Adipocyte (in vitro differentiated cells): ENCODE data around the gene SRR.

Experiments
- DNase-seq: peaks from one replicate; pipeline ENCODE4 v3.0.0-alpha.2; 2015; ENCODE audit warnings: low read depth
- H3K27me3 ChIP-seq: replicated peaks from 2 replicates; pipeline ENCODE4 v1.7.0; 2013; ENCODE audit warnings: mild to moderate bottlenecking, low read length, moderate library complexity; ENCODE audit not compliant: control insufficient read depth, insufficient read depth
- H3K36me3 ChIP-seq: 2 replicates; pipeline ENCODE4 v1.7.0; 2013; ENCODE audit warnings: low read length, mild to moderate bottlenecking, moderate library complexity; ENCODE audit not compliant: control insufficient read depth, insufficient read depth, severe bottlenecking
- H3K4me1 ChIP-seq: 2 replicates; pipeline ENCODE4 v1.7.0; 2013; ENCODE audit warnings: mild to moderate bottlenecking, low read length, moderate library complexity; ENCODE audit not compliant: control insufficient read depth, insufficient read depth
- H3K4me3 ChIP-seq: 2 replicates; pipeline ENCODE4 v1.7.0; 2013; ENCODE audit warnings: mild to moderate bottlenecking, low read length, moderate library complexity
- H3K9ac ChIP-seq: 2 replicates; pipeline ENCODE4 v1.7.0; 2013; ENCODE audit warnings: mild to moderate bottlenecking, low read length, moderate library complexity
- H3K9me3 ChIP-seq: 2 replicates; pipeline ENCODE4 v1.7.0; 2013; ENCODE audit warnings: mild to moderate bottlenecking, low read length, moderate library complexity; ENCODE audit not compliant: control insufficient read depth

The SRR gene

DNA sequence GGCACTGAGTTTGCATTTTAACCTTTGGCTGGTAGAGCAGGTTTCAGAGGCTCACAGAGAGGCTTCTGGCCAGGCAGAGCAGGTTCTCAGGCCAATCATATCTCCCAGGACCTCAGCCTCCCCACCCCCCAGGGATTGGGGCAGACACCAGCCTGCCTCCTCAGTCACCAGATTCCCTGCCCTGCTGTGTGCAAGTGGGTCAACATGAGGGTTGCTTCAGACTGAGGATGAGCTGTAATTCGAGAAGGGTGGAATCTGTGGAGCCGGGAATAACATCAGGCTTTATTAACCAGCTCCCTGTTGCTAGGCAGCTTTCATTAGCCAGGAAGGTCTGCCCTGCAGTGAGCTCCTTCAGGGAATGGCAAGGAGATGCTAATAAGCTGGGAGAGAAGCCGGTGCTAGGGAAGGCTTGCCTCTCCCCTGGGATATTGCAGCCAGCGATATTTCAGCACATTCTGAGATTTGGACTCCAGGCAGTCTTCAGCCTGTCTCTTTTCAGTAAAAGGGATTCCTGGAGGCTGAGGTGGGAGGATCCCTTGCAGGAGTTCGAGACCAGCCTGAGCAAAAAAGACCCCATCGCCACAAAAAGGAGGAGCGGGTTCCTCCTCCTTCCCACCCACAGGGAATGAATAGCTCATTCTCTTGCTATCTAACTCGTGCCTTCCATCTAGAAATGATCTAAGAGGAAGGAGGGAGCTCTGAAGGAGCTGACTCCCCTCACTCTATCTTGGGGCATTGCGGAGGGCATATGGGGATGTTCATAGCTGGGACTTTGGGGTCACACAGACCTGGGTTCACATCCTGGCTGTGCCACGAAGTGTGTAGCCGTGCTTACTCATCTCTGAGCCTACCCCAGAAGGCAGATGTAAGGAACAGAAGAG is 44.3 kb downstream of the SRR start:
- peak; percentile 76 for DNase-seq
- Histone ChIP-seq H3K4me3 (no peak overlapping the region), H3K4me1 (peaks cover 17% of the 10 kb centered on the region), H3K9me3 (no peaks in the 10 kb centered on the region), H3K9ac (peak overlapping the region; percentile 16), H3K36me3 (no peaks in the 10 kb centered on the region), H3K27me3 (no peaks in the 10 kb centered on the region)

DNA sequence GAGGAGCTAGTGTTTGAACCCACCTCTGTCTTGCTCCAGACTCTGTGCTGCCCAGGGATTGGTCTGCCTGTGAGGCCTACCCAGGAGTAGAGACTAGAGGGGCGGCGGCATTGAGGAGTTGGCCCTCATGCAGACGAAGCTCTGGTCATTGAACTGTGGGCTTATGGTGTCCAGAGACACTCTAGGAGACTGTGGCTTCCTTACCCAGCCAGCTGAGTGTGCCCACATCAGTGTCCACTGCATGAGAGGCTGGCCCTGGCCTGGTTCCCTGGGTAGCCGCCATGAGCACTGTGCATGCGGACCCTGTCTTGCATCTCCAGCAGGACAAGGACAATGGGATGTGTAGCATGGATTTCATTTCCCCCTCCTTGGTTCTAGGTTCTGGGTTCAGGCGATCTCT is 47.5 kb downstream of the SRR start:
- no peaks in the 10 kb centered on the region for H3K27me3 ChIP-seq
- no peaks in the 10 kb centered on the region for H3K36me3 ChIP-seq
- DNase-seq = no peak
- H3K9me3 ChIP-seq = no peaks in the 10 kb centered on the region
- no peak overlapping the region for H3K4me3 ChIP-seq
- H3K9ac ChIP-seq = no peak overlapping the region
- H3K4me1 ChIP-seq = peaks cover 16% of the 10 kb centered on the region

DNA sequence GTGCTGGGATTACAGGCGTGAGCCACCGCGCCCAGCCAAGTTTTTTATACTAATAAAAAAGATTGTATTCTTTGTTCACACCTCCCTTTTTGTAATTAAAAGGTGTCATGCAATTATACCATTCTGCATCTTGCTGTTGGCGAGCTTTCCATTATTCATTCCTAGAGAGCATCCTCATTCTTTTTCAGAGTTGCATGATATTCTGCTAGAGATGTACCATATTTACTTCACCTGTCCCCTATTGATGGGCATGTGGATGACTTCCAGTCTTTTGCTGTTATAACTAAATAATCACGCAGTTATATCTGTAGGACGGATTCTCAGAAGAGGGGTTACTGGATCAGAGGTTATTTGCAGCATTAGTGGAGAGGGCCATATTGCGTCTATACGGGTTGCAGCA is 50.6 kb downstream of the SRR start:
- Histone ChIP-seq H3K27me3 (no peaks in the 10 kb centered on the region), H3K4me1 (peaks cover 4% of the 10 kb centered on the region), H3K9me3 (no peaks in the 10 kb centered on the region), H3K36me3 (no peaks in the 10 kb centered on the region), H3K4me3 (no peak overlapping the region), H3K9ac (no peak overlapping the region)
- DNase-seq = no peak

DNA sequence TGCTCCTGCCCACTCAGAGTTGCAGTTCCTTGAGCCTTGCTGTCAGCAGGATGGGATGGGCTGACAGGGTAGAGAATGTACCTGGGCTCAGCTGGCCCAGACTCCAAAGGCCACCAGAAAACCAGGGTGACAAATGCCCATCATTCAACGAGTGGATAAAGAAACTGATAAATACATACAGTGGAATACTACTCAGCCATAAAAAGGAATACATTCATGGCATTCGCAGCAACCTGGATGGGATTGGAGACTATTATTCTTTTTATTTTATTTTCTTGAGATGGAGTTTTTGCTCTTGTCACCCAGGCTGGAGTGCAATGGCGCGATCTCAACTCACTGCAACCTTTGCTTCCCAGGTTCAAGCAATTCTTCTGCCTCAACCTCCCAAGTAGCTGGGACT is 53.5 kb downstream of the SRR start:
- Histone ChIP-seq H3K9me3 (no peaks in the 10 kb centered on the region), H3K4me1 (peaks cover 9% of the 10 kb centered on the region), H3K36me3 (no peaks in the 10 kb centered on the region)

DNA sequence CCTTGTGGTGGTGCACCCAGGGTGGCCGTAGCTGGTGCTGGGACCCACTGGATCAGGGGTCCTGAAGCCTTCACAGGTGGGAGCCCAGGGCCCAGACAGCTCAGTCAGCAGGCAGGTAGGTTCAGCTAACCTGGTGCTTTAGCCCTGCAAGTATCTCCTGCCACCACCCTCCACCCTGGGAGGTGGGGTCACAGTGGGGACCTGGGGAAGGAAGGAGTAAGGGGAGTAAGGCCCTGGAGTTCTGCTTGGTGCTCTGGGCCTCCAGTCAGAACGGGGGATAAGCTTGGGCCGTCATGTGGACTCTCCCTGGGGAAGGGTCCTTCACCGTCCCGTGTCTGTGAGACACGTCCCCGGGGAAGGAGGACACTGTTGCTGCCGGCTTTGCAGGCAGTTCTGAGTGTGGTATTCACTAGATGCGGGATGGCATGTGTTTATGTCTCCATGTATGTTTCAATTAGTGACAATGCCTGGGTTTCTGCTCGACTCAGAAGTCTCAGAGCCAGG is 54.2 kb downstream of the SRR start:
- H3K9ac ChIP-seq = no peak overlapping the region
- no peak for DNase-seq
- H3K4me3 ChIP-seq = no peak overlapping the region
- no peaks in the 10 kb centered on the region for H3K9me3 ChIP-seq
- H3K4me1 ChIP-seq = peaks cover 9% of the 10 kb centered on the region
- no peaks in the 10 kb centered on the region for H3K27me3 ChIP-seq
- peaks cover 2% of the 10 kb centered on the region for H3K36me3 ChIP-seq

More for the DNA sequence above, 53.5 kb downstream of the SRR start:
- H3K27me3 ChIP-seq = no peaks in the 10 kb centered on the region
- no peak overlapping the region for H3K9ac ChIP-seq
- no peak overlapping the region for H3K4me3 ChIP-seq
- no peak for DNase-seq

DNA sequence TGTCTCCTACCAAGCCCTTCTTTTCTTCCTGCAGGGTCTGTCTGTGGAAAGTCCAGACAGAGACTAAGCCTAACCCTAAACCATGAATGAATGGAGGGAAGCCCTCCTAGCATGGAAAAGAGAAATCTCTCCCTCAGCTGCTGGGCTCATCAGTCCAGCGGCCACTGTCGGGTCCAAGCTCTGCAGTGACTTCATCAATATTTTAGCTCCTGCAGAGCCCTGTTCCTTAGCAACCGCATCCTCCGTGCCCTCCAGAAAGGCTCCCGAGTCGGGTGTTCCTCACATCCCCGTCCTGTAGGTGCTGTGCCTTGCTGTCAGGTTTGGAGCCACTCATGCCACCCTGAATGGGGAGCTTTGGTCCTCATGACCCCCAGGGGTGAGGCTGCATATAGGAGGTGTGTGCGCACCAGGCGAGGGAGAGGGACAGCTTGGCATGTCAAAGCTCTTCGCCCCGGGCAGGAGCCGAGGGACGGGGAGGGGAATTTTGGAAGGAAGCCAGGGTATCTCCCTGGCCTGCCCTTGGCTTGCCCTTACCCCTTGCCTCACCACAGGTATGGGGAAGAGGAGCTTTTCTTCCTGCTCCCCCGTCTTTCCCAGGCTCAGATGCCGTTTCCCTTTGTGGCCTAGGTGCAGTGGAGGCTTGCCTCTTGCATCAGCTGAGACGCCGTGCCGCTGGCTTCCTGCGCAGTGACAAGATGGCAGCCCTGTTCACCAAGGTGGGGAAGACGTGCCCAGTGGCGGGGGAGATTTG is 57.4 kb downstream of the SRR start:
- Histone ChIP-seq H3K9me3 (no peaks in the 10 kb centered on the region), H3K36me3 (peaks cover 15% of the 10 kb centered on the region), H3K4me1 (peaks cover 18% of the 10 kb centered on the region), H3K4me3 (no peak overlapping the region), H3K9ac (no peak overlapping the region), H3K27me3 (no peaks in the 10 kb centered on the region)
- no peak for DNase-seq

DNA sequence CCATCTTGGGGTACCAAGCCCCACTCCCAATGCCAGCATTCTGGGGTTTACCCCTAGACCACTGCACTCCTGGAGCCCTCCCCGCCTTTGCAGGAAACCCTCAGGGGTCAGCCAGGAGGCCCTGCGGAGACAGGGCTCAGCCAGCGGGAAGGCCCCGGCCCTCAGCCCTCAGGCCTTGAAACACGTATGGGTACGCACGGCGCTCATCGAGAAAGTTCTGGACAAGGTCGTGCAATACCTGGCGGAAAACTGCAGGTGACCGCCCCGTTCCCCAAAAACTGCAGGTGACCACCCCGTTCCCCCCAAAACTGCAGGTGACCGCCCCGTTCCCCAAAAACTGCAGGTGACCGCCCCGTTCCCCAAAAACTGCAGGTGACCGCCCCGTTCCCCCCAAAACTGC is 58.3 kb downstream of the SRR start:
- Histone ChIP-seq H3K4me3 (no peak overlapping the region), H3K27me3 (no peaks in the 10 kb centered on the region), H3K9me3 (no peaks in the 10 kb centered on the region), H3K36me3 (peaks cover 15% of the 10 kb centered on the region), H3K9ac (no peak overlapping the region), H3K4me1 (peaks cover 18% of the 10 kb centered on the region)
- no peak for DNase-seq

DNA sequence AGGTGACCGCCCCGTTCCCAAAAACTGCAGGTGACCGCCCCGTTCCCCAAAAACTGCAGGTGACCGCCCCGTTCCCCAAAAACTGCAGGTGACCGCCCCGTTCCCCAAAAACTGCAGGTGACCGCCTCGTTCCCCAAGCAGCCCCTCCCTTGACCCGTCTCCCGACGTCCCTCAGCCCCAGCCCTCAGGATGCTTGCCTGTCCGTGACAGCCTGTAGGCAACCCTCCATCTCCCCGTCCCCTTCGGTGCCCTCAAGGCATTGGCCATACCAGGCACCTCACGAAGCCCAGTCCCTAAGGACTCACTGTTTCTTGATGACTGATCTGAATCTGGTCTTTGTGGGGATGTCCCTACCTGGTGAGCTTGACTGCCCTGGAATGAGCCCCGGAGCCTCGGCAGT is 58.7 kb downstream of the SRR start:
- no peaks in the 10 kb centered on the region for H3K9me3 ChIP-seq
- H3K9ac ChIP-seq = no peak overlapping the region
- no peak for DNase-seq
- peaks cover 18% of the 10 kb centered on the region for H3K4me1 ChIP-seq
- H3K36me3 ChIP-seq = peaks cover 15% of the 10 kb centered on the region
- no peaks in the 10 kb centered on the region for H3K27me3 ChIP-seq
- no peak overlapping the region for H3K4me3 ChIP-seq

DNA sequence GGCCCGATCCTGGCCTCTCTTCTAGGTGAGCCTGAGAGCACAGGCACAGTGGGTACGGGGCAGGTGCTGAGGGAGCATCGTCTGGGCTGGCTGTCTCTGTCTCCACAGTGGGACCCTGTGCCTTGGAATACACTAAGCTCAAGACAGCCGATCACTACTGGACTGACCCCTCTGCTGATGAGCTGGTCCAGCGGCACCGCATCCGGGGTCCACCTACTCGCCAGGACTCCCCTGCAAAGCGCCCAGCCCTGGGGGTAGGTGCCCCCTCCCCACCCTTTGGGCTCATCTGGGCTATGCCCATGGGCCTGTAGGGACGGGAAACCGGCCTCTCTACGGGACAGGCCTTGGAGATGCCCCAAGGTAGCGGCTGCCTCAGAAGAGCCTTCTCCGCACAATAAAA is 59.1 kb downstream of the SRR start:
- peaks cover 15% of the 10 kb centered on the region for H3K36me3 ChIP-seq
- H3K4me1 ChIP-seq = peaks cover 18% of the 10 kb centered on the region
- H3K9ac ChIP-seq = no peak overlapping the region
- H3K27me3 ChIP-seq = no peaks in the 10 kb centered on the region
- no peak overlapping the region for H3K4me3 ChIP-seq
- no peak for DNase-seq
- no peaks in the 10 kb centered on the region for H3K9me3 ChIP-seq

DNA sequence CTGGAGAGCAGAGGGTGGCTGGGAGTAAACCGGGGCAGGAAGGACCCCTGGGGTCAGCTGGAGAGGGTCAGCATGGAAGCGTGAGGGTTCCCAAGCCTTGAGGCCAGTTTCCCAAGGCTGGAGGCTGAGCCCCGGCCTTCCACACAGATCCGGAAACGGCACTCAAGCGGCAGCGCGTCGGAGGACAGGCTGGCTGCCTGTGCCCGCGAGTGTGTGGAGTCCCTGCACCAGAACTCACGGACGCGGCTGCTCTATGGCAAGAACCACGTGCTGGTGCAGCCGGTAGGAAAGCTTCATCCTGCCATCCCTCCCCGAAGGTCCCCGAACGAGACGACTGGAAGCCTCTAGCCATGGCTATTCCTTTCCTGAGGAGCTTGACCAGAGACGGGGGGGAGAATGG is 59.6 kb downstream of the SRR start:
- H3K4me1 ChIP-seq = peaks cover 18% of the 10 kb centered on the region
- no peak overlapping the region for H3K9ac ChIP-seq
- H3K27me3 ChIP-seq = no peaks in the 10 kb centered on the region
- H3K4me3 ChIP-seq = no peak overlapping the region
- no peaks in the 10 kb centered on the region for H3K9me3 ChIP-seq
- no peak for DNase-seq
- peaks cover 15% of the 10 kb centered on the region for H3K36me3 ChIP-seq
